ENCODE measurements around the gene HOXA6.

Gene HOXA6

GRCh38 chr7:27187475-27188385 is 40.2 kb upstream of the HOXA6 start:
- no peak for TF ChIP-seq CTCF (conservative IDR thresholded peaks at IDR 0.05; ENCODE audit: low read length)
- H3K4me3 ChIP-seq (ENCODE audit: low read length), result peak overlapping the region; percentile 22
- no peak for DNase-seq (ENCODE audit: low read depth)

GRCh38 chr7:27186668-27187474 is 39.3 kb upstream of the HOXA6 start:
- DNase-seq (ENCODE audit: low read depth), result no peak
- TF ChIP-seq CTCF (conservative IDR thresholded peaks at IDR 0.05; ENCODE audit: low read length), result no peak
- peak overlapping the region; percentile 79 for H3K4me3 ChIP-seq (ENCODE audit: low read length)

GRCh38 chr7:27185854-27186667 is 38.5 kb upstream of the HOXA6 start:
- no peak for DNase-seq (ENCODE audit: low read depth)
- H3K4me3 ChIP-seq (ENCODE audit: low read length), result peak overlapping the region; percentile 79
- TF ChIP-seq CTCF (conservative IDR thresholded peaks at IDR 0.05; ENCODE audit: low read length), result no peak

- TF ChIP-seq CTCF (conservative IDR thresholded peaks at IDR 0.05; ENCODE audit: low read length), result no peak
- peak; percentile 91 for DNase-seq (ENCODE audit: low read depth)
- H3K4me3 ChIP-seq (ENCODE audit: low read length), result peak within 1 kb of the TSS; percentile 79
These were observed 37.7 kb upstream of the HOXA6 start, which contains the start of gene HOXA11 for GRCh38 chr7:27185013-27185853. Gene HOXA11, minus strand, starts transcription at chr7:27185232. Its CDS starts 88 bp downstream, at chr7:27185144.

- peak overlapping the region; percentile 79 for H3K4me3 ChIP-seq (ENCODE audit: low read length)
- no peak for TF ChIP-seq CTCF (conservative IDR thresholded peaks at IDR 0.05; ENCODE audit: low read length)
- DNase-seq (ENCODE audit: low read depth), result no peak
These were observed 36.9 kb upstream of the HOXA6 start for GRCh38 chr7:27184337-27185012.
